ENCODE measurements around the gene PPP6R1.

PPP6R1 gene

DNA sequence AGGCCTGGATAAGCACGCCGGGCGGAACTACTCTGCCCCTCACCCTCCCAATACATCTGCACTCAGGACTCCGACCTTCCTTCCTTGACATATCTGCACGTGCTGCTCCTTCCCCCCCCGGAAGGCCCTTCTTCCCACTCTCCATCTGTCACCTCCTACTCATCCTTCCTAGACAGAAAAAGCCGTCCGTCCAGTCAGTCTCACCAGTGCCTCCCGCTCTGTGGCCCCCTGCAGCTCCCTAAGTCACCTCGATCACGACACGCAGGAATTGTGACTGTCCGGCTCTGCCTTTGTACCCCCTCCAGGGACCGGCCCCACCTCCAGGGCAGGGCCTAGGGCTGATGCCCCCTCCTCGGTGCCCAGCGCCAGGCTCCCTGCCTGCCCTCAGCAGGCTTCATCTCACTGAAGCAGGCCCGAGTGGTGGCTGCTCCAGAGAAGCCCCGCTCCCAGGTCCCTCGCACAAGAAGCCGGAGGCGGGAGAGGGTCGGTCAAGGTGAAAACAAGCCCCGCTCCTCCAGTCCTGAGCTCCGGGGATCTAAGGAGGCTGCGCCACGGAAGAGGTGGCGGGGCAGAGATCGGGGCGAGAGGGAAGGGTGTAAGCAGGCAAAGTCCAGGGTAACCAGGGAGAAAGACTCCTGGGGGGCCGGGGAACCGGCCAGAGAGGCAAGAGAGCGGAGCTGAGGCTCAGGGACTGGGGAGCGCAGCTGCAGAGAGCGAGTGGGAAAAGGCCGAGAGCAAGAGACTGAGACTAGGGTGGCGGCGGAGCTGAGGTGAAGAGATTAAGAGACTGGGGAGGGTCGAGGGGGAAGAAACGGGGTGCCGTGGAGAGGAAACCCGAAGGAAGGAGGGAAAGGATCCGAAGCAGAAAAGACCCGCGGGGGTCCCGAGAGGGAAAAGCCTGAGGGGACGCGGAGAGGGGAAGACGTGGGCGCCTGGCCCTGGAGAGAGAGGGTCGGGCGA is 1.1 kb downstream of the PPP6R1 start:
- peak; percentile 43 for DNase-seq (ENCODE audit: low spot score)

DNA sequence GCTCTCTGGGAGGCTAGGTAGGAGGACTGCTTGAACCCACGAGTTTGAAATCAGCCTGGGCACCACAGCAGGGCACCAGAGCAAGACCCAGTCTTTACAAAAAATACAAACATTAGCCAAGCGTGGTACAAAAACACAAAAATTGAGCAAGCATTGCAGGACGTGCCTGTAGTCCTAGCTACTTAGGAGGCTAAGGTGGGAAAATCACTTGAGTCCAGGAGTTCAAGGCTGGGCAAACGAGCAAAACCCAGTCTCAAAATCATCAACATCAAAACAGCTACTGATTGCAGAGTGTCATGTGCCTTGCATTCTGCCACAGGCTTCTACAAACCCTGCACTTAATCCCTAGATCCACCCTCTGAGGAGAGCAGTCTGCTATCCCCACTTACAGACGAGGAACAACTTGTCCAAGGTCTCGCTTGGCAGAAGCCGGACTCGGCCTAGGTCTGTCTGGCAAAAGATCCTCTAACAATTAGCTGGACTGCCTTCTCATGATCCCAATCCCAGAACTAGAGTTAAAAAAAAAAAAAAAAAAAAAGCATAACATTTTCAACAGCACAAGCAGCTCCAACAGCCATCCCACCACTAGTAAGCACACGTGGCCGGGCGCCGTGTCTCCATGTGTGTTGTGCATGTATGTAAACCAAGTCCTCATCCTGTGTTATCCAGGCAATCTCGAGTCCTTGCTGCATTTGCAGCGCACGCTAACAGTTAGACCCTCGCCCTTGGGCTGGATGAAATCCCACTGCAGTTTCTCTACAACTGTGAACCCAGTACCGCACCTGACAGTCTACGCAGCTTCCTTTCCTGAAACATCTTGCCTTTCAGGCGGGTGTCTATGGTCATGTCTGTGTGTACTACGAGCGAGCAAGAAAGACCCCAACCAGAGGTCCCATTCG is 2.0 kb downstream of the PPP6R1 start:
- DNase-seq (ENCODE audit: low spot score) = no peak

DNA sequence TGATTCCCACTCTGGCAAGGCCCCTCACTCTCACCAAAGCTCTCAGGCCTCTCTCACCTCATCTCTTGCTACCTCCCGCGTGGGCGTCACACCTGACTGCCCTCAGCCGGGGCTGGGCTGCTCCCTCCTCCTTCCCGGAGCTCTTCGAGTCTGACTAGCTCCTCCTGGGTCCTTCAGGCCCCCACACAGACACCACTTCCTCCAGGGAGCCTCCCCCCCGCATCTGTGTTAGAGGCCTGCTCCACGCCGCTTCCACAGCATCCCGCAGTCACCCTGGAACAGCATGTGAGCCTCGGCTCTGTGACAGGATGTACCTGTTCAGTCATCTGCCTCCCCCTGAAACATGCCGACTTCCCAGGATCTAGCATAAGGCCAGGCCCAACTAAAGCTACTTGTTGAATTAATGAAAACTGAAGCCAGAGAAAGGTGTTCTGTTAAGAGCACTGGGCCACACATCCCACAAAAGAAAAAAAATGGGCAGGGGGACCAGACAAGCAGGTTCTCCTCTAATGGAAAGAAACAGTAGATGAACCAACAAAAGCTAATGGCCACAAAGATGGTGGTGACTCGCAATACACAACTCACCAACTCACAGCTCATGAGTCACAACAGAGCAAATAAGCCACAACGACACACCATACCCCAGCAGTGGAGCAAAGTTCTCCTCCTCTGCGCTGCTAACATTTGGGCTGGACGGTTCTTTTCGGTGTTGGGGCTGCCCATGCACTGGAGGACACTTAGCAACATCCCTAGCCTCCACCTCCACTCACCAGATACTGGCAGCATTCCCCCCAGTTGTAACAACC is 3.0 kb downstream of the PPP6R1 start:
- DNase-seq (ENCODE audit: low spot score) = no peak

DNA sequence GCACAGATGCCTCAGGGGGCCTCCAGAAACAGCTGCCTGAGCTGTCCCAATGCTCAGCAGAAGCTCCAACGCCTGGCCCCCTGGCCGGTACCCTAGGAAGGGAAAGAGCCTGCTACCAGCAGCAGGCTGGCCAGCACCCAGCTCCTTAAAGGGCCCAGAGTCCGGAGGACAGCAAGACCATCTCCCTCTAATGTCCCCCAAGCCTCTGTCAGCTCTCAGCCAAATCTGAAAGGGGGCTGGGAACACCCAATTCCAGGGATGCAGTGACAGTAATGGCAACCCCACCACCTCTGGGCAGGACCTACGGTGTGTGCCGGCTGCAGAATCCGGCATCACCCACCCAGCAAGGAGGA is 4.2 kb downstream of the PPP6R1 start:
- no peak for DNase-seq (ENCODE audit: low spot score)

DNA sequence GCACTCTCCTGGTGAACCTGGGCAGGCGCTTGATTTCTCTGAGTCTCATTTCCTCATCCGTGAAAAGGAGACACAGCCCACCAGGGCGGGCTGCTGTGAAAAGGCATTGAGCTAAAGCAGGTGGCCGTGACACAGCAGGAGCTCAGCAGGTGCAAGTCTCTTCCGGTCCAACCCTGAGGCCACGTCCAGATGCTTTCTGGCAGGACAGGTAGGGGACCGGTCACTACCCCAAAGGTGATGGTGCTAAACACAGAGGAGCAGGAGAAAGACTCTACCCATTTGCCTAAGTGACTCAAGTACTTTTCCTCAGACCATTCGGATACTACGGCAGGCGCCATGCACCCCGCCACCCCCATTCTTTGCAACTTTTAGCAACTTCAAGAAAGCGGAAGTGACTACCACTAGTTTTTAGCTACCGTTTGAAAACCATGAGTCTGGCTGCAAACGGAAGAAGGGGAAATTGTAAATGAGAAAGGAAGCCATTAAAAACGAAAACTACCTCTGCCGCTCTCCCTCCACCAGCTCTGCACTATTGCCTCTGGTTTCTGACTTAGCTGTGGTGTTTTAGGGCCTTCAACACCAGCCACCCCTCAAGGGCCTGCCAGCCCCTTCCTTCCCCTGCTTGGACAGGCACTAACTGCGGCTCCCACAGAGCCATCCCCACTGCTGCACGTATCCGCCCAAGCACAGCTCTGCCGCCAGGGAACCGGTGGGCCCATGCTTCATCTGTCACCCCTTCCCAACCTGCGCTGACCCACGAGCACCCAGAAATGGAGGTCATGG is 4.8 kb downstream of the PPP6R1 start:
- no peak for DNase-seq (ENCODE audit: low spot score)

DNA sequence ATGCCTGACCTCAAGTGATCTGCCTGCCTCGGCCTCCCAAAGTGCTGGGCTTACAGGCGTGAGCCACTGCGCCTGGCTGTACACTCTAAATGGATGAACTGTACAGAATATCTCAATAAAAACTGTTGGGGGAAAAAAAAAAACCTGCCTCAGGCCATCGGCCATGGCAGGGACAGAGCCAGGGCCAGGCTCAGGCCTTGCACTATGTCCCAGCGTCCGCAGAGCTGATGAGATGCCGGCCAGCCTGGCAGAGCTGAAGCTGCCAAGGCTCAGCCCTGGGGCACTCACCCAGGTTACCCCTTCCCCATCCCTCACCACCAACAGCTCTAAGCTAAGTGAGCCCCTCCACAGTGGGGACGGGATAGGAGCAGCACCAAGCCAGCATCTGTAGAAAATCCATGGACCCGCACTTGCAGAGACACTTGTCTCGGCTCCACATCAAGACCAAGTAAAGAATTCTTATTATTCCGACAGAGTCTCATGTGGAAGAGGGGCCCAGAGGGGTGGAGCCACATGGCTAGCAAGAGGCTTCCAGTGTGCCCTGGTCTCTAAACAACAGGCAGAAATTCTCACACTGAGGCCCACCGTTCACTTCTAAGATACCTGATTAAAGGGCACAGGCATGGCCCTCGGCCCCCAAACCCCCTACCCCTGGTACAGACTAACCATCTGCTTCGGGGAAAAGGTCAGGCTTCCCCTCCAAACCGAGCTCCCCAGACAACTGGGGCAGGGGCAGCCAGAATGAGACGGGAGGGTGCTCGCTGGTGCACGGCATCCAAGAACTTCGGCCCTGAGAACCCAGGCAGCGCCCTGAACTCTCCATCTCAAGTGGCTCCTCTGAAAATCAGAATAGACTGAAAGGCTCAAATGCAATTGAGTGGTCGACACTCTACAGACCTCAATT is 5.8 kb downstream of the PPP6R1 start:
- no peak for DNase-seq (ENCODE audit: low spot score)

DNA sequence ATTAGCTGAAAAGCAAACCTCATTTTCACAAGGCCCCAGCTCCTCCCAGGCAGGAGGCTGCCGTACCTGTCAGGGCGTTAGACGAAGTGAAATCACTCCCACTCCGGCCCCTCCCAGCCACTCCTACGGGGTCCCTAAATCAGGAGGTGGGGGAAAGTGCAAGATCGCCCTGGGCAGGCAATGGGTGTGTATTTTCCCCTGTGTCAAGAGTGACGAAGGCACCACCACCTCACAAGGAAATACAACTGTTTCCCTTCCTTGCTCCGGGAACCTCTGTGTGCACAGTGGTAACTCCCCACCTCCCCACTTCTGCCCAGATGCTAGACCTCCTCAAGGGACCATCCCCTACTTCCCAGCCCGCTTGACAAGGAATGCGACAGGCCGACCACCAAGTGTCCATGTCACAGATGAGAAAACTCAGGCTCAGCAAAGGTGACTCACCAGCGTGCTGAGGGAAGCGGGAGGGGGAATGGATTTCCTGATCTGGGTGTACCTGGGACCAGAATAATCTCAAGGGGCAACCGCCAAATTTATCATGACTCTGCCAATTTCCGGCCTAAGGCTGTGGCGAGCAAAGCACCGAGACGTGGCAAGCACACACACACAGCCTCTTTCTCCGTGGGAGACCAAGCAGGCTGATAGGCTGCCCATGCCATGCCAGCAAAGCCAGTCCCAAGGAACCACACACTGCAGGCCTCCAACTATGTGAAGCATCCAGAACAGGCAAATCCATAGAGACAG is 7.3 kb downstream of the PPP6R1 start:
- no peak for DNase-seq (ENCODE audit: low spot score)

DNA sequence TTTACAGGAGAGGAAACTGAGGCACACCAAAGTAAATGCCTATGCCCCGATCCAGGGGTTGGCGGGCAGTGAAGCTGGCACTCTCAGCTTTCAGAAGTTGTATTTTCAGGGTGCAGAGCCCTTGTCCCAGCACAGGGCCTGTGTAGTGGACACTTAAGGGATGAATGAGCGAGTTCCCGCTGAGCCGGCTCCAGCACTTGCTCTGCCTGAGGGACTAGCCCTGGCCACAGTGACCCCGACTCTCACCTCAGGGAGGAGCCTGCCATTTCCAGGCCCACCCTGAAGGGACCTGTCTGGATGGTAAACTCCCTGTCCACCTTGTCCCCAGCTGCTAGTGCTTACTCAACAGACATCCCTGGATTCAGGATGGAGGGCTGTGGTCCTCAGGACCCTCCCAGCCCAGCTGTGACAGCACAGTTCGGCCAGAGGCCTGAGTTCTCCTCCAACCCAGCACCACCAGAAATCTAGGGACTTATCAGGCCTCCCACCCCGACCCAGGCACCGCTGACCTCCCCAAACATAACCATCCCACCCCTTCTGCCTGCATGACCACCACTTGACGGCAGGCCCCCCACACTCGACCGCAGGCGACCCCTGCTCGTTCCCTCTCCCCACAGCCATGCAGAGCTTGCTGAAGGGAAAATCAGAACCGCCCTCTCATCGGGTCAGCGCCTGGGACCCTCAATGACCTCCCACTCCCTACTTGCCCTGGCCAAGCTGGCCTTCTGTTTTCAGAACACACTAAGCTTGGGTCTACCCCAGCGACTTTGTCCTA is 8.4 kb downstream of the PPP6R1 start:
- DNase-seq (ENCODE audit: low spot score) = no peak

DNA sequence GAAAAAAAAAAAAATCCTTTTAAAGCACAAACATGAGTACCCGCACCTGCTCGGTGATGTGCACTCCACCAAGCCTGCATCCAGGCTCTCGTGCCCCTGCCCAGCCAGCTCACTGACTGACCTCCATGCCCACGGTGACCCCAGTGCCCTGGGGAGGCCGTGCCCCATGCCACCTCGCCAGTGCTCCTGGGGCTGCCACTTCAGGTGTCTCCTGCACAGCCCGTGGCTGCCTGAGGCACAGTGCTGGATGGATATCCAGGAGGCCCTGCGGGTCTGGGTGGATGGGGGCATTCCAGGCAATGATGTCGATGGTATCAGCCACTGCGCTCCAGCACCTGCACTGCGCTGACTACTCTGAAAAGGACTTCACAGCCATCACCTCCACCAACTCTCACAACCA is 9.0 kb downstream of the PPP6R1 start:
- no peak for DNase-seq (ENCODE audit: low spot score)

DNA sequence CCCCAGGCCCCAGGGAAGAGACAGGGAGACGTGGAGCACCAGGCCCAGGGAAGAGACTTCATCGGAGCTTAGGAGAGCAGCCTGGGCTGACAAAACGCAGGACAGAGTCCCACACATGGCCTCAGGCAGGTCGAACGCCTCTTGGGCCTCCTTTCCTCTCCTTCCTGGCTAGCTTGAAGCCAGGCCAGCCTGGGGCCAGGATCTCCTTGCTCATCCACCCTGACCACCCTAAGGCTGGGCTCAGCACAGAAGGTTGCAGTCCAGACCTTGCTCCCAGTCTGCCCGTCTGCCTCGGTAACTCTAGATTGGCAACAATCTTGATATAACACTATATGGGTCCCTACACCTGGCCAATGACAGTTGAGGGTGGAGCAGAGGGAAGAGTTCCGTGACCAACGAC is 10.1 kb downstream of the PPP6R1 start:
- no peak for DNase-seq (ENCODE audit: low spot score)

DNA sequence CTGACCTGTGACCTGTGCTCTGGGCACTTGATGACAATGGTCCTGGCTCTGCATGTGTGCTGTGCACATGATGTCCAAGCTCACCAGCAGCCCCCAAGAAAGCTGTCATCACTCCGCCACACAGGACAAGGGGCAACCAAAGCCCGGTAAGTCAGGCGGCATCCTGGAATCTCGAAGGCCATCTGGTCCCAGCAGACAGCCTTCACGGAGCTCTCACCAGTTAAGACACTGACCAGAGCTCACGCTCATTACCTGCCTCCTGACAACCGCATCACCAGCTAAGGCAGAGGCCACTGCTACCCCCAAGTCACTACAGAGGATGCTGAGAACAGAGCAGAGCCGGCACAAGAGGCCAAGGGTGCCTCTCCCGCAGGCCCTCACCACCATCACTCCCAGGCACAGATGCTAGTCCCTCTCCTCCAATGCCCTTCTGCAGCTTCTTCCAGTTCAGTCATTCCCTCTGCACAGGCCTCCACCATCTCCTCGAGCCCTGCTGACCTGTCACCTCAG is 10.6 kb downstream of the PPP6R1 start:
- DNase-seq (ENCODE audit: low spot score) = no peak

DNA sequence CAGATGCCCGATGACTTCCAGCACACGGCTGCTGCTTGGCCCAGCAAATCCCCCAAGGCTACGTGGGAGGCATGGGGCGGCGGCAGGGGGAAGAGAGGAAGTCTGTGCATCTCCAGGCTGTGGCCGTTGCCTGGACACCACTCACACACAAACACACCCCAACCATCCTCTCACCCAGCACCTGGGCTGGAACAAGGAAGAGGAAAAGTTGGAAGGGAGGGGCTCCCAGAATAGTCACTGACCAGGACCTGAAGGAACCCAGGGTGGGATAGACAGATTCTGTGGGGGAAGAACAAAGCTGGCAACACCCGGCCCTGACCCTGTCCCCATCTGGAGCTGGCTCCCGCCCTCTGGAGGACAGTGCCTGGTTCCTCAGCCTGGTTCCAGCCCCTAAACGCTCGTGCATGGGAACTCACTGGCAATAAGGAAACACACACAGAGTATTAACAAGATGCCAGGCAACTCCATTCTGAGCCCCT is 11.2 kb downstream of the PPP6R1 start:
- DNase-seq (ENCODE audit: low spot score) = peak; percentile 58

DNA sequence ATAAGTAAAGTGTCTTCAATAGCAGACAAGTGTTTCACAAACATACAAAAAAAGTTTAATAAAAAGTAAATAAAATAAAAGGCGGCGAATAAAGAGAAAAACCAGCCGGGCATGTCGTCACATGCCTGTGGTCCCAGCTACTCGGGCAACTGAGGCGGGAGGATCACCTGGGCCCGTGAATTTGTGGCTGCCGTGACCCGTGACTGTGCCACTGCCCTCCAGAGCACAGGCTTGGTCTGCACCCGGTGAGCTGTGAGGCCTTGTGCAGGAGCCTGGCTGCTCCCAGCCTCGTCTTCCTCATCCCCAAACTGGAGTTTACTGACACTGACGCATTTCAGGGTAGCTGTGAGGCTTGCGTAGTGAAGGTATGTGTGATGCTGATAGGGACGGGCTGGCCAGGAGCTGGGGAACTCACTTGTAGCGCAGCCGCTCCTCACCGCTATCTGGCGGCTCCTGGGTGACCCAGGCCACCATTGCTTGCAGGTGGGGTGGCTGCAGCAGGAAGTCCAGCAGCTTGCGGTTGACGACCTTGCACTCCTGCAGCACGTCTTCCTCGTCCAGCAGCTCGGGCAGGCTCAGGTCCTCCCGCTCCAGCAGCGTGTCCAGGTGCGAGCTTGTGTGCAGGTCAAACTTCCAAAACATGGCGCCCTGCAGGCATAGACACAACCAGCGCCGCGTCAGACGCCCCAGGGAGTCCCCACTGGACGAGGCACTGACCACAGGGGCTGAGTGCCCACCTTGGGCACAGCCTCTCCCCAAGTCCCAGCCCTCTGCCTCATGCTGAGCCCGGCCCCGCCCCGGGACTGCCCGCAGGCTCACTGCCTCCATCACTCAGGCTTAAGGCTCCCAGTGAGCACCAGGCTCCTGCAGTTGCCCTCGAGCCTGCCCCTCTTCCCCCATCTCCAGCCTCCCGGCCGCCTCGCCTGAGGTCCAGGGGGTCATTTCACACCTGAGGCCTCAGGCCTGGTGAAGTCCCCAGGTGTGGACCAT is 12.1 kb downstream of the PPP6R1 start:
- no peak for DNase-seq (ENCODE audit: low spot score)

DNA sequence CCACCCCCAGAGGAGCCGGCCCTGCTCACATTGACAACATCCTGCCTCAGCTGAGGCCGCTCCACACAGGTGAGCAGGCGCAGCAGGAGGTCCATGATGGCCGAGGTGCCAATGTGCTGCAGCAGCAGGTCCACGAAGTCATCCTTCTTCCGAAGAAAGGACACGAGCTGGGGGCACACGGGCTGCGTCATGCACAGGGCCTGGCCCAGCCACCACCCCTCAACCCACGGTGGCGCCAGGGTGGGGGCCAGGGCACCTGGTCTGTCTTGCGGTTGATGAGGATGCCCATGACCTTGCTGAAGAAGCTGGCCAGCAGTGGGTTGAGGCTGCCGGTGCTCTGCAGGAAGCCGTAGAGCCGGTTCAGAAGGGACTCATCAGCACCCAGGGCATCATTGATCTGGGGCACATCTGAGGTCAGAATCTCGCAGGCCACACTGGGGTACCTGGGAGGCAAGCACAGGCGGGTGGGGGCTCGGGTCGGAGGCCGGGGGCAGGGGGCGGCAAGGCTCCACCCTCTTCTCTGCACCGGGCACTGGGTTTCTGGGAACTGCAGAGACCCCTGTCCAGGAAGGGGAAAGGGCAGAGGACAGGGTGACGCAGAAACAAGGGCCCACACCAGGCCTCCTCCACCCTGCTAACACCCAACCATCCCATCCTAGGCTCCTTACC is 13.4 kb downstream of the PPP6R1 start:
- DNase-seq (ENCODE audit: low spot score) = no peak

DNA sequence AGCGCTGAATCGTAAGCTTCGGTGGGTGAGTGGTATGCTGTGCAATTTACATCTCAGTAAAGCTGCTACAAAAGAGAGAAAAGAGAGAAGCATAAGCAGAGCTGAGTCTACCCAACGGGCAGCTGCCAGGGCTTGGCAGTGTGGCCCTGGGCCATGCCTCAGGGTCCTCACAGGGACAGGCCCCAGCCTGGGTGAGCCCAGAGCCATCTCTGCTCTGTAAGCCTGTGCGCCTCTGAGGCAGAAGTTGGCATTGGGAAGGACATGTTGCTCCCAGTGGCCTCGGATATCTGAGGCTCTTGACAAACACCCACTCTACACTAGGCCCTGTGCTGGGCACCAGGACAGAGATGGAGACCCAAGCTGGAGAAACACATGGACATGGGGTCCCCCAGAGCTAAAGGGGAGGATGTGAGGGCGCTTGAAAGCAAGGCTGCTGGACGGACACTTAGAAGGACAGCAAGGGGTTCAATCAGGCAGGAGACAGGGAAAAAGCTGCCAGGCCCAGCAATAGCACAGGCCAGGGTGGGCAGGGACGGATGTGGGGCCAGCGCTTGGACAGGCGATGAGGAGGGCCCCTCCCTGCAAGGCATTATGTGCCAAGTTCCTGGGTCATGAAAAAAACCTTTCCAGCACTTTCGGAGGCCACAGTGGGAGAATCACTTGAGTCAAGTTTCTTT is 14.7 kb downstream of the PPP6R1 start:
- no peak for DNase-seq (ENCODE audit: low spot score)

DNA sequence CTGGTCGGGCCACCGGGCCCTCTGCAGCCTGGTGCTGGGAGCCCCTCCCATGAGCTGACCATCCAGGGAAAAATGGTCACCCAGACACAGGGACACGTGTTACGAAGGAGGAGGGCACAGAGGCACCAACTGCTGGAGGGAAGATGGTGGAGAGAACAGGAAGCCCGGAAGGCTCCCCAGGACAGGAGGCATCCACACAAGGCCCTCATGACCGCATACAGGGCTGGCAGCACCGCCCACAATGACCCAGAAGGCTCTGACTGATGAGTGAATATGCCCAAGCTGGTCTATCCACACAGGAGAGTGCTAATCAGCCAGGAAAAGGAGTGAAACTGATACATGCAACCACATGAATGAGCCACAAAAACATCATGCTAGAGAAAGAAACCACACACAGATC is 16.3 kb downstream of the PPP6R1 start:
- DNase-seq (ENCODE audit: low spot score) = no peak

Data from AG20443 (cell line).